ENCODE results near the gene KIF21B.

KIF21B gene

DNA sequence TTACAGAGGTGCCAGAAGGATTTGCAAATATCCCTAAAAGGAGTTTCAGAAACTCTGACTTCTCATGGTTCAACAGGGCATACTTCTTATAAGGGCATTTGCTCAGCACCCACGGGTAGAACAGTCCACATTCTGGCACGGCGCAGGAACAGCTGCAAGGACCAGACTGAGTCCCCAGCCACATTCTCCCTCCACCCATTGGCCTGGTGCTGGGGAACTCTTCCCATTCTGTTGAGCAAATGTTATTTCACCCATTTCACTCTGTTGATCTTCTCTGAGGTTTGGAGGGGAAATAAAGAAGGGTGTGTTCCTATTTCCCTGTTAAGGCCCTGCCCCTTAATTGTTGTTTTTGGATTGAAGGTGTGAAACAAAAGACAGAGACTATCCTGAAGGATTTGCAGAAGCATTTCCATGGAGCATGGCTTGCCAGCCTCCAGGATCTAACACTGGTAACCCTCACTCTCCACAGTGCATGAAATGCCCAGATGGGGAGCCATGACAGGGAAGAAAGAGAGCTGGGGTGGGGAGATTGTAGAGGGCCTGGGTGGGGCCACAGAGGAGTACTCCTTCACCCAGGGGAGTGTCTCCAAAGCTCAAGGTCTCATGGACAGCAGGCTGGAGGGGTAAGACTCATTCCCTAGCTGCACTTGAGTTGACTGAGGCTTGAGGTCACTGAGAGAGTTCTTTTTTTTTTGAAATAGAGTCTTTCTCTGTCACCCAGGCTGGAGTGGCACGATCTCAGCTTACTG, 93.8 kb downstream of the KIF21B start:
- intact Hi-C loops (cut with DNase I), result no loop called here
- peak in 1 of 42 donors; percentile 29 for DNase-seq

- intact Hi-C loops (cut with DNase I), result no loop called here
- DNase-seq, result no peak
Observed at GRCh38 chr1:200925831-200926230, 97.7 kb downstream of the KIF21B start.

GRCh38 chr1:200923601-200924000, 99.9 kb downstream of the KIF21B start:
- intact Hi-C loops (cut with DNase I), result no loop called here
- DNase-seq, result no peak

GRCh38 chr1:200922406-200922805, 101.1 kb downstream of the KIF21B start:
- no peak for DNase-seq
- intact Hi-C loops (cut with DNase I), result no loop called here

GRCh38 chr1:200921571-200922110, 101.9 kb downstream of the KIF21B start:
- no peak for DNase-seq
- intact Hi-C loops (cut with DNase I), result no loop called here
